Measurements from ENCODE around the gene CETP. TPM values are rescaled to one million over a fixed set of nuclear protein-coding genes. Genes with fewer than 3 reads are reported as not detected.

Gene CETP
- total RNA-seq, 6 experiments from 2014 or later: not detected

GRCh38 chr16:56943761-56944375 is 17.9 kb upstream of the CETP start:
- Mint-ChIP-seq H3K4me3 (no peak overlapping the region), H3K9me3 (no peaks in the 10 kb centered on the region), H3K27ac (no peak overlapping the region), H3K4me1 (ENCODE audit: low read depth) (peaks cover 4% of the 10 kb centered on the region; the same call in 1 of the 2 replicates), H3K27me3 (ENCODE audit: insufficient read depth) (peaks cover 5% of the 10 kb centered on the region), H3K36me3 (ENCODE audit: low read depth) (peaks cover 22% of the 10 kb centered on the region)
- no peak for TF ChIP-seq CTCF (IDR thresholded peaks at IDR 0.05)
- no peak for DNase-seq

GRCh38 chr16:56944954-56945839 is 16.6 kb upstream of the CETP start:
- TF ChIP-seq CTCF (IDR thresholded peaks at IDR 0.05): no peak
- Mint-ChIP-seq H3K27ac (no peak overlapping the region), H3K36me3 (ENCODE audit: low read depth) (peaks cover 17% of the 10 kb centered on the region), H3K9me3 (no peaks in the 10 kb centered on the region), H3K4me1 (ENCODE audit: low read depth) (no peaks in the 10 kb centered on the region), H3K4me3 (no peak overlapping the region), H3K27me3 (ENCODE audit: insufficient read depth) (peaks cover 5% of the 10 kb centered on the region)
- DNase-seq: no peak

- H3K9me3 Mint-ChIP-seq: no peaks in the 10 kb centered on the region
- H3K36me3 Mint-ChIP-seq (ENCODE audit: low read depth): peaks cover 17% of the 10 kb centered on the region
- H3K4me1 Mint-ChIP-seq (ENCODE audit: low read depth): no peaks in the 10 kb centered on the region; the same call in 1 of the 2 replicates
Measured at GRCh38 chr16:56945847-56946527, 15.8 kb upstream of the CETP start.

GRCh38 chr16:56946767-56947603 is 14.8 kb upstream of the CETP start:
- H3K4me3 Mint-ChIP-seq: no peak overlapping the region
- peaks cover 5% of the 10 kb centered on the region for H3K27me3 Mint-ChIP-seq (ENCODE audit: insufficient read depth)
- peak overlapping the region; percentile 66 for H3K27ac Mint-ChIP-seq
- no peaks in the 10 kb centered on the region; the same call in 1 of the 2 replicates for H3K4me1 Mint-ChIP-seq (ENCODE audit: low read depth)
- no peak for DNase-seq
- no peaks in the 10 kb centered on the region for H3K9me3 Mint-ChIP-seq
- peaks cover 13% of the 10 kb centered on the region for H3K36me3 Mint-ChIP-seq (ENCODE audit: low read depth)
- no peak for TF ChIP-seq CTCF (IDR thresholded peaks at IDR 0.05)

More at GRCh38 chr16:56945847-56946527, 15.8 kb upstream of the CETP start:
- Mint-ChIP-seq H3K4me3 (no peak overlapping the region), H3K27ac (no peak overlapping the region), H3K27me3 (ENCODE audit: insufficient read depth) (peaks cover 5% of the 10 kb centered on the region)
- TF ChIP-seq CTCF (IDR thresholded peaks at IDR 0.05): no peak
- DNase-seq: no peak

- Mint-ChIP-seq H3K4me1 (ENCODE audit: low read depth) (no peaks in the 10 kb centered on the region; the same call in 1 of the 2 replicates), H3K27ac (peak overlapping the region; percentile 45)
Measured at GRCh38 chr16:56947604-56947995, 14.2 kb upstream of the CETP start.

More at GRCh38 chr16:56947604-56947995, 14.2 kb upstream of the CETP start:
- H3K4me3 Mint-ChIP-seq: no peak overlapping the region
- H3K9me3 Mint-ChIP-seq: no peaks in the 10 kb centered on the region
- no peak for DNase-seq
- peaks cover 5% of the 10 kb centered on the region for H3K27me3 Mint-ChIP-seq (ENCODE audit: insufficient read depth)
- H3K36me3 Mint-ChIP-seq (ENCODE audit: low read depth): peaks cover 11% of the 10 kb centered on the region; the same call in 1 of the 2 replicates
- TF ChIP-seq CTCF (IDR thresholded peaks at IDR 0.05): no peak

All from HFFc6 (cell line).